ENCODE results near the gene LRRC32.

The LRRC32 gene

GRCh38 chr11:76700177-76701100 is 29.9 kb upstream of the LRRC32 start:
- DNase-seq (ENCODE audit: low read depth), result no peak

- DNase-seq (ENCODE audit: low read depth), result no peak
Observed at GRCh38 chr11:76699451-76700091, 29.0 kb upstream of the LRRC32 start.

DNA sequence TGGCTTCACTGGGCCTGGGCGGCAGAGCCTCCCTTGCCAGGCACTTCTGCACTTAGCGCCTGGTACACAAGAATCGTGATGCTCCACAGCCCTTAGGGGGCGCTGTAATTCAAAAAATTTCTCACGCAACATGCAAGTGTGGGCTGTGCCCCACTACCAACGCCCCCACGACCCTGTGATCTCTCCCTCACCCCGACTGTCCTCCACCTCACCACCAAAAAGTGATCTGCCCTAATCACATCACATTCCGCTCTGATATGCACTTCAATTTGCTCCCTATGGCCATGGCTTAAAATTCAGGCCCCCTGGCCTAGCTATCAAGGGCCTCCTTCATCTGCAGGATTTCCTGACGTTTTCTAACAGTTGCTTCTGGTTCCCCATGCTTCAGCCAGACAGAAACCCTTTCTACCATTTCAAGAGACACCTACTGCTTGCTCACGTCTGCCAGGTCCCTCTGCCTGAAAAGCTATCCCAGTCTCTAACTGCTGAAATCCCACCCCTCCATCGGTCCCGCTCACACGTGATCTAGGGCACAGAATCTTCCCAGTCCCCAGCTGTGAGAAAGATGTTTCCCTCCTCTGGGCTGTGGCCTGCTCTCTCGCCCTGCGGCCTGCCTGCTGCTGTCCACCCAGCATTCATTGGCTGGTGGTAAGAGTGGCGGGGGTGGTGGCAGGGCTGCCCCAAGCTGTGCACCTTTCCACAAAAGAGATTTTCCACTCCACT is 27.9 kb upstream of the LRRC32 start:
- DNase-seq (ENCODE audit: low read depth), result no peak

DNA sequence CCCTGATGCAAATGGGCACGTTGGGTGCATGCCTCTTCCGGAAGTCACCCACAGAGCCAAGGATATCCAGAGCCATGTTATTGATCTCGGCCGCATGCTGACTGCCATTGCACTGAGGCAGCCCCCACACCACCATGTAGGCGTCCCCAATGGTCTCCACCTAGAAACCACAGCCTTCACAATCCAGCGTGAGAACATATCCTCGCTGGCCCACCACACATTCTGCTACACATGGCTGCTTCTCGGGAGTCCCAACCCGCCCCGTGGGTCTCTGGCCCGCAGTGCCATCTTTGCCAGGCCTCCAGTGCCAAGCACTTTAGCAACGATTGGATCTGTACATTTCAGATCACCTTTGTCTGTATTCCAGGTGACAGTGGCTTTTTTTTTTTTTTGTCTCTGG is 26.2 kb upstream of the LRRC32 start:
- no peak for DNase-seq (ENCODE audit: low read depth)

DNA sequence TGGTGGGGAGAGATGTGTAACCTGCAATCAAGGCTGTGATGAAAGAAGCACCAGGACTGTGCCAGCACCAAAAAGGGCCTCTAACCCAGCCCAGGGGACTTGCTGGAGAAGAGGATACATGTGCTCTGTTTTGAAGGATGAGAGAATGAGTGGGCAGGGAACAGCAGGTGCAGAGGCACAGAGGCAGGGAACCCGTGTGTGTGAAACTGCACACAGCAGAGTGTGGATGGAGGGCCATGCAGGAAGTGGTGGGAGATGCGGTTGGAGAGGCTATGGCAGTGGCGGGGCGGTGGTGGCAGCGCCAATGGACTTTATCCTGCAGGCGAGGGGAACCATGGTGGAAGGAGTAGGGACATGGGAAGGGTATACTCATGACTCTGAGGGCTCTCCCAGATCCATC is 25.2 kb upstream of the LRRC32 start:
- DNase-seq (ENCODE audit: low read depth), result no peak

GRCh38 chr11:76695133-76695532 is 24.6 kb upstream of the LRRC32 start:
- DNase-seq (ENCODE audit: low read depth), result no peak

DNA sequence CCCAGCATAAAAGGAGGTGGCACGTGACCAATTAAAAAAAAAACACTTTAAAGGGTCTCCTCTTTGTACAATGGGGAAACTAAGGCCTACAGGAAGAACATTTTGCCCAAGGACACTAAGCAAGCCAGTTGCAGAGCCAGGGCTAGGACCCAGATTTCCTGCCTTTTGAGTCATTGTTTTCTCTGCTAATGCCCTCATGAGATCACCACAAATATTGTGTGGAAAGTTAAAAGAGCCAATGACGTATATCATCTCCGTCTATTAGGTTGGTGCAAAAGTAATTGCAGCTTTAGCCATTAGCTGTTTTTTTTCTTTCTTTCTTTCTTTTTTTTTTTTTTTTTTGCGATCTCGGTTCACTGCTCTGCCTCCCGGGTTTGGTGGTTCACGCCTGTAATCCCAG is 24.1 kb upstream of the LRRC32 start:
- no peak for DNase-seq (ENCODE audit: low read depth)

GRCh38 chr11:76693806-76694205 is 23.3 kb upstream of the LRRC32 start:
- no peak for DNase-seq (ENCODE audit: low read depth)

DNA sequence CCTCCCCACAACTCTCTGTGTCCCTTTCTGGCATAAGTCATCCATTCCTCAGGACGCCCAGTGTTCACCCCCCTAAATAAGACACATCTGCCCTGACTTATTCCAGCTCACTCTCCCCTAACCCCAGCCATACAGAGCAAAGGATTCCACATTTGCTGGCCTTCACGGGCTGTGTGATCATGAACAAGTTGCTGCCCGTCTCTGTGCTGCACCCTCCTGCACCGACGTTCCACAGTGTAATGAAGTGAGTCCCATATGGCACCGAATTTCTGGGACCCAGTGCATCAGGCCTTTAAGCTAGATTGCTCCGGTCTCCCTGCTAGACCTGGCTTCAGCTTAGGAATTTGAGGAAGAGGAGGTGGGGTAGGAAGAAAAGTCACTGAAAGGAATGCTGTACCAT is 22.4 kb upstream of the LRRC32 start:
- DNase-seq (ENCODE audit: low read depth), result no peak

- no peak for DNase-seq (ENCODE audit: low read depth)
Observed at GRCh38 chr11:76691655-76692054, 21.1 kb upstream of the LRRC32 start.

DNA sequence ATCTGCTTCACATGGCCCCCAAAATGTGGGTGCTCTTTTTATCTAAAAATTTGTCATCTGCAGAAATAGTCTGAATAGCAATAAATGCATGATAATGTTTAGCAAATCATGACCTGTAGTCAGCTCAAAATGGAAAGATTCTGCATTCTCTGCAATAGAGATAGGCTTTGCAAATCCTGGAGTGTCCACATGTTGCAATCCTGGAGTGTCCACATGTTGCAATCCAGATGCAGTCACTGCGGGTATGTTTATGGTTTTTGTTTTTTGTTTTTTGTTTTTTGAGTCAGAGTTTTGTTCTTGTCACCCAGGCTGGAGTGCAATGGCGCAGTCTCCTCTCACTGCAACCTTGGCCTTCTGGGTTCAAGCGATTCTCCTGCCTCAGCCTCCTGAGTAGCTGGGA is 20.2 kb upstream of the LRRC32 start:
- no peak for DNase-seq (ENCODE audit: low read depth)

- no peak for DNase-seq (ENCODE audit: low read depth)
Observed at GRCh38 chr11:76689313-76690260, 19.0 kb upstream of the LRRC32 start.

DNA sequence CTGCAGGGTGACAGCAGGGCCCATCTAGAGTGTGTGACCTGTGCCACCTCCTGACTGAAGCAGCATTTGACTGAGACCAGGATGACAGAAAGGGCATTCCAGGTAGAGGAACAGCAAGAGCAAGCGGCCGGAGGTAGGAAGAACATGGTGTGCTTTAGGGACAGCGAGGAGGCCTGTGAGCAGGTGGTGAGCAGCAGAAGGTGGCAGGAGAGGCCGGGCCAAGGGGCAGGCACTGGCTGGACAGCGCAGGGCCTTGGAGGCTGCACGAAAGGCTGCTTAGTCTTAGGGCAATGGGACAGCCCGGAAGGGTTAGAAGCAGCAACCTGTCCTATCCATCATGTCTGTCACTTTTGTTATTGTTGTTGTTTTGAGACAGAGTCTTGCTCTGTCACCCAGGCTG is 17.6 kb upstream of the LRRC32 start:
- DNase-seq (ENCODE audit: low read depth), result no peak

GRCh38 chr11:76686261-76687079 is 15.9 kb upstream of the LRRC32 start:
- no peak for DNase-seq (ENCODE audit: low read depth)

DNA sequence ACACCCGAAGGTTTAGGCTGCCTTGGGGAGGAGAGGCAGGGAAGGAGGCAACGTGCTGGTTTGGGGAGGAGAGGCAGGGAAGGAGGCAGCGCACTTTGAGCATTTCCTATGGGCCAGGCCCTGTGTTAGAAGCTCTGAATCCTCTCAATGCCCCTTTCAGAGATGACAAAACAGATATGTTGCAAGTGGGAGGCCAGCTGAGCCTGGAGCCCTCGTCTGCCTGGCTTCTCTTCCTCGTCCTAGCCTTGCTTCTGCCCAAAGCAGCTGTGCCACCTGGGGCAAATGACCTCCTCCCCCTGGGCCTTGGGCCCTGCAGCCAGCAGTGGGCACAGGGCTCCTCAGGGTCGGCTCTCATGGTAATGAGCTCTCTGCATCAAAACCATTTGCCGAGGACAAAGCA is 15.3 kb upstream of the LRRC32 start:
- no peak for DNase-seq (ENCODE audit: low read depth)

DNA sequence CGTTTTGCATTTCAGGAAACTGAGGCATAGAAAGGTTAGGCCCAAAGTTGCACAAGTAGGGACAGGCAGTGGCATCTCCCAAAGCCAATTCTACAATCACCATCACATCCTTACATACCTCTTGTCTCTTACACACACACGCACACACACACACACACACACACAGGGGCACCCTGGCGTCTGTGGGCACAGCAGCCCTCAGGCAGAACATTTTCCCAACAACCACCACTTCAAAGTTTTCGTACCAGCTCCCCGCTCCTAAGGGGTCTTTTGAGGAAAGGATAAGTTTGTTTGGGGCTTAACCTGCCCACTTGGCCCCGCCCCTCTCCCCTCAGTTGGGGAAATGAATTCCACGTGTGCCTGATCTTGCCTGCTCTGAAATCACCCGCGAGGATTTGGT is 14.7 kb upstream of the LRRC32 start:
- no peak for DNase-seq (ENCODE audit: low read depth)

DNA sequence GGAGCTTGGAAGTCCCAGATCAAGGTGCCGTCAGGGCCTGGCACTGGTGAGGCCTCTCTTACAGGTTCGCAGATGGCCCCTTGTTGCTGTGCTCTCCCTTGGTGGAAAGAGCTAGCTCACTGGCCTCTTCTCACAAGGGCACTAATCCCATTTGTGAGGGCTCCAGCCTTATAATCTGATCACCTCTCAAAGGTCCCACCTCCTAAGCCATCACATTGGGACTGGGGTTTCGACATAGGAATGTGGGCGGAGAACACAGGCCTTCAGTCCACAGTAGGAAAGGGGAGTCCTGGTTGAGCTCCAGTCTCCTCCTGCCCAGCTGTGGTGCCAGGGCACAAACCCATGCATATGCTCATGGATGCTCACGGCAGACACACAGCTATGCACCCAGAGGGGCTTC is 14.0 kb upstream of the LRRC32 start:
- no peak for DNase-seq (ENCODE audit: low read depth)

DNA sequence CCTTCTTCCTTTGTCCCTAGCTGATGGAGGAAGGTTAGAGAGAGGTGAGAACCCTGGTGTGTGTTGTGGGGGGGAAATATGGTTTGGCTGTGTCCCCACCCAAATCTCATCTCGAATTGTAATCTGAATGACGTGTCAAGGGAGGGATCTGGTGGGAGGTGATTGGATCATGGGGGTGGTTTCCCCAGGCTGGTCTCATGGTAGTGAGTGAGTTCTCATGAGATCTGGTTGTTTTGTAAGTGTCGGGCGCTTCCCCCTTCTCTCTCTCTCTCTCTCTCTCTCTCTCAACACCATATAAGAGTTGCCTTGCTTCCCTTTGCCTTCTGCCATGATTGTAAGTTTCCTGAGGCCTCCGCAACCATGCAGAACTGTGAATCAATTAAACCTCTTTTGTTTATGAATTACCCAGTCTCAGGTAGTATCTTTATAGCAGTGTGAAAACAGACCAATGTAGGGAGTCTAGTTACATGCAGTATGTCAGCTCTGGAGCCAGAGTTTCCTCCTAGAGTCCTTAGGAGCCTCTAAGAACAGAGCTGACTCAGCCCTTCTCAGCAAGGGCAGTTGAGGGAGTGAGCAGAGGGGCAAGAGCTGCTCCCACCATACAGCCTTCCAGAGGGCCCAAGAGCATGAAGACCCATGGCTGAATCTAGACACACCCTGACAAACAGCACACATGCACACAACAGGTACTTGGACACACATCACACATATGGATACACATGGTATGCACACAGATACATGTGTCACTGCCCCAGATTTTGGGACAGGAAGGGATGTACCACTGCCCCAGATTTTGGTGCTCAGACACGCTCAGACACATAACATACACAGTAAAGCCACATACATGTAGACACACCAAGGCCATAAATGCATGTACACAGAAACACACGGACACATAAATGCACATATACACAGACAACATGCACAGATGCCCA is 12.9 kb upstream of the LRRC32 start:
- DNase-seq (ENCODE audit: low read depth), result no peak

DNA sequence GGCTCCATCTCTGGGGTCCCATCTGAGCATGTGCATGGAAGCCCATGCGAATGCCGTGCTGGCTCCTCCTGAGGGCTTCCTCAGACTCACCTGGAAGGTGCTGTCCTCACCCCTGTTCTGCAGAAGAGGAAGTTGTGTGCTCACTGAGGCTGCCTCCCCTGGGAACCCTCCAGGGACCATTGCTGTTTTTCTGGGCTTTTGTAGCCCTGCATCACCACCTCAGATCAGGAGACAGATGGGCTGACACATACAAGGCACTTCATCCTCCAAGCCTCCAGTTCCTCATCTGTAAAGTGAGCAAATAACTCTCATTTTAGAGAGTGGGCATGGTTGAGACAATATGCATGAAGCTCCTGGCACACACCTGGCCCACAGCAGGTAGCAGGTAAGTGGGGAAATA is 12.1 kb upstream of the LRRC32 start:
- no peak for DNase-seq (ENCODE audit: low read depth)

GRCh38 chr11:76682106-76682505 is 11.6 kb upstream of the LRRC32 start:
- no peak for DNase-seq (ENCODE audit: low read depth)

Data from T follicular helper cell (primary cell).